ENCODE measurements around the gene ETNPPL.

DNA sequence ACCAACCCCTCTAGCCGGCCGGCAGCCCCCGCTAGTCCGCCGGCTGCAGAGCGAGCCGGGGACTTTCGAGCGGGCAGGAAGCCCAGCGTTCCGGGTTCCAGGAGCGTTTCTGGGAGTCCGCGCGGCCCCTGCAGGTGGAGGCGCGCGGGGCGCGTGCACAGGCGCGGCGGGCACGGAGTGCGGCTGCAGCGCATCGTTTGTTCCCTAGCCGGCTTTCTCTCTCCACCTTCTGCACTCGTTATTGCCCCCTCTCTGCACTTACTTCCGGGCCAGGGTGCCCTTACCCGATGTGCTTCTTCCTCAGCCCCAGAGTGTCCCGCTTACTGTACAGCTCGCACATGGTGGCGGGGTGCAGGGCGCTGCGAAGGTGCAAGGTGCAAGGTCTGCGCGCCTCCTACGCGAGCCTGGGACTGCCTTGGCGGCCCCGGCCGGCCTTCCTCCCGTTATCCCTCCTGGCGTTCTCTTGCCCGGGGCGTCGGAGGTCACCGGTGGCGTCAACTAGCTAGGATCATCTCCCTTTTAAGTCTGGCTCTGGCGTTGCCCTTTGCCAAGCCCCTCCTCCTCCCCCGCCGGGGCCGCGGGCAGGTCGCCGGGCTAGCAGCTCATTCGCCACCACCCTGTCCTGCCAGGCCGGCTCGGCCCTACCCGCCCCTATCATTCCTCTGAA is at the start of gene ETNPPL:
- TF ChIP-seq, protein P1, sequence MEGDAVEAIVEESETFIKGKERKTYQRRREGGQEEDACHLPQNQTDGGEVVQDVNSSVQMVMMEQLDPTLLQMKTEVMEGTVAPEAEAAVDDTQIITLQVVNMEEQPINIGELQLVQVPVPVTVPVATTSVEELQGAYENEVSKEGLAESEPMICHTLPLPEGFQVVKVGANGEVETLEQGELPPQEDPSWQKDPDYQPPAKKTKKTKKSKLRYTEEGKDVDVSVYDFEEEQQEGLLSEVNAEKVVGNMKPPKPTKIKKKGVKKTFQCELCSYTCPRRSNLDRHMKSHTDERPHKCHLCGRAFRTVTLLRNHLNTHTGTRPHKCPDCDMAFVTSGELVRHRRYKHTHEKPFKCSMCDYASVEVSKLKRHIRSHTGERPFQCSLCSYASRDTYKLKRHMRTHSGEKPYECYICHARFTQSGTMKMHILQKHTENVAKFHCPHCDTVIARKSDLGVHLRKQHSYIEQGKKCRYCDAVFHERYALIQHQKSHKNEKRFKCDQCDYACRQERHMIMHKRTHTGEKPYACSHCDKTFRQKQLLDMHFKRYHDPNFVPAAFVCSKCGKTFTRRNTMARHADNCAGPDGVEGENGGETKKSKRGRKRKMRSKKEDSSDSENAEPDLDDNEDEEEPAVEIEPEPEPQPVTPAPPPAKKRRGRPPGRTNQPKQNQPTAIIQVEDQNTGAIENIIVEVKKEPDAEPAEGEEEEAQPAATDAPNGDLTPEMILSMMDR (IDR thresholded peaks at IDR 0.05; ENCODE audit: insufficient read depth, low read length), result no peak
- no peak for TF ChIP-seq POLR2AphosphoS5 (IDR thresholded peaks at IDR 0.05; ENCODE audit: low read depth)
